K562 (cell line): Measurements from ENCODE around the gene LRRC25.
A peak's percentile ranks its signal among the peaks of the same experiment; 100 is the strongest.

ENCODE experiments used
- CBX2 ChIP-seq: fragments of 200-600 bp; sonication (generic); IDR thresholded peaks from one replicate; pipeline ENCODE4 v1.6.1; 2012; ENCODE audit warnings: mild to moderate bottlenecking, low read length, inconsistent platforms; ENCODE audit not compliant: insufficient read depth, poor library complexity, severe bottlenecking
- EP300 ChIP-seq: IDR thresholded peaks from 2 replicates; pipeline ENCODE4 v1.6.1; 2012; ENCODE audit warnings: low read length, improper control_type of control experiment
- JUND ChIP-seq, 2 experiments: IDR thresholded peaks; 2 replicates in 1 of 2; 3 replicates in 1 of 2; pipeline ENCODE4 v1.6.1; 2011; ENCODE audit warnings: borderline replicate concordance in 2 of 2, low read depth in 2 of 2, low read length in 2 of 2, improper control_type of control experiment in 1 of 2, missing biosample characterization in 1 of 2, missing genetic modification characterization in 1 of 2, missing genetic modification reagents in 1 of 2
- MYC ChIP-seq, 2 experiments: fragments of 250-450 bp in 1 of 2; sonication (Bioruptor Pico) in 1 of 2; IDR thresholded peaks; 2 replicates each; pipeline versions ENCODE4 v1.5.1 to v1.6.1; 2012 to 2021; ENCODE audit warnings: low read depth in 2 of 2, borderline replicate concordance in 1 of 2, improper control_type of control experiment in 1 of 2, low read length in 1 of 2, mild to moderate bottlenecking in 1 of 2, moderate library complexity in 1 of 2
- RAD21 ChIP-seq, 2 experiments: fragments of 250-450 bp in 1 of 2; fragments of 450-650 bp in 1 of 2; sonication (Bioruptor Pico) in 1 of 2; formaldehyde crosslinking in 1 of 2; IDR thresholded peaks in 1 of 2; conservative IDR thresholded peaks in 1 of 2; 2 replicates each; pipeline versions ENCODE4 v1.4.0 to v1.8.0; 2020 to 2022; ENCODE audit warnings: mild to moderate bottlenecking in 2 of 2, moderate library complexity in 1 of 2
- TCF7L2 ChIP-seq: fragments of 150-350 bp; IDR thresholded peaks from 2 replicates; pipeline ENCODE4 v1.6.1; 2016; ENCODE audit warnings: low read depth, mild to moderate bottlenecking, low read length, moderate library complexity
- TOE1 ChIP-seq, 2 experiments: fragments of 450-650 bp in 1 of 2; sonication (generic) in 1 of 2; formaldehyde crosslinking in 1 of 2; IDR thresholded peaks; 2 replicates each; pipeline versions ENCODE4 v1.7.1 to v1.8.0; 2016 to 2022; ENCODE audit warnings: borderline replicate concordance in 2 of 2, mild to moderate bottlenecking in 2 of 2, antibody characterized with exemption in 1 of 2, inconsistent platforms in 1 of 2, low read depth in 1 of 2, missing genetic modification reagents in 1 of 2, moderate library complexity in 1 of 2
- TF ChIP-seq, protein P1 (sequence below): conservative IDR thresholded peaks from 2 replicates; pipeline ENCODE4 v1.6.1; 2011; ENCODE audit warnings: low read depth, mild to moderate bottlenecking, low read length; ENCODE audit not compliant: control insufficient read depth
- TF ChIP-seq, protein P2 (sequence below), 3 experiments: IDR thresholded peaks in 2 of 3; conservative IDR thresholded peaks in 1 of 3; 2 replicates each; pipeline ENCODE4 v1.5.1; 2011 to 2012; ENCODE audit warnings: low read length in 3 of 3, mild to moderate bottlenecking in 3 of 3, control low read depth in 2 of 3, improper control_type of control experiment in 1 of 3, inconsistent platforms in 1 of 3, low read depth in 1 of 3, mixed read lengths in 1 of 3, moderate library complexity in 1 of 3; ENCODE audit not compliant: insufficient read depth in 2 of 3
- TF ChIP-seq, protein P3 (sequence below): fragments of 250-450 bp; sonication (Bioruptor Pico); IDR thresholded peaks from 2 replicates; pipeline ENCODE4 v1.4.0; 2020; ENCODE audit warnings: mild to moderate bottlenecking, moderate library complexity

DNA sequence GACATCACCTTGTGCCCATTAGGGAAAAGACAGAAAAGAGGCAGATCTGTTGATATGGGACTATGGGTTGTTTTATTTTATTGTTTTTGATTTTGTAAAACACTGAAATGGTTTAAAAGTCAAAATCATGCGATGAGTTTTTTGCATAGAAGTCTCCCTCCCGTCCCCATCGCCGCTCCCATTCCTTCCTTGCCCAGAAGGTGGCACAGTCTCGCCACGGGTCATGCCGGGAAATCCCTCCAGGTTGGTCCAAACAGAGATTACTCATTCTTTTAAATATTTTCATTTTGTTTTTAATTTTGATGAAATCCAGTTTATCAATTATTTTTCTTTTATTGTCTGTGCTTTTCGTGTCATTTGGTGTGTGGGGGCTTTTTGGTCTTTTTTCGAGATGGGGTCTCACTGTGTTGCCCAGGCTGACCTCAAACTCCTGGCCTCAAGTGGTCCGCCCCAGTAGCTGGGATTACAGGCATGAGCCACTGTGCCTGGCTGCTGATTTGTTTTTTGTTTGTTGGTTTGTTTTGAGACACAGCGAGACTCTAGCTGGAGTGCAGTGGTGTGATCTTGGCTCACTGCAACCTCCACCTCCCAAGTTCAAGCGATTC is 47.8 kb downstream of the LRRC25 start:
- TF ChIP-seq RAD21 (CRISPR knock-in tag; conservative IDR thresholded peaks at IDR 0.05 in 1 of 2, IDR thresholded peaks at IDR 0.05 in 1 of 2) (peak; percentile 89 to 91), MYC (IDR thresholded peaks at IDR 0.05; ENCODE audit: low read depth, low read length) (no peak), MYC (CRISPR knock-in tag; IDR thresholded peaks at IDR 0.05; ENCODE audit: borderline replicate concordance, low read depth) (no peak), EP300 (peak; percentile 13; the same call in 1 of the 2 replicates), JUND (IDR thresholded peaks at IDR 0.05; ENCODE audit: borderline replicate concordance, low read depth, low read length) (no peak), JUND (tag; IDR thresholded peaks at IDR 0.05; ENCODE audit: borderline replicate concordance, low read depth, low read length) (no peak), TCF7L2 (no peak), CBX2 (no peak), TOE1 (IDR thresholded peaks at IDR 0.05; ENCODE audit: borderline replicate concordance) (no peak), TOE1 (CRISPR knock-in tag; IDR thresholded peaks at IDR 0.05; ENCODE audit: borderline replicate concordance, low read depth) (no peak)
- TF ChIP-seq, protein P1, sequence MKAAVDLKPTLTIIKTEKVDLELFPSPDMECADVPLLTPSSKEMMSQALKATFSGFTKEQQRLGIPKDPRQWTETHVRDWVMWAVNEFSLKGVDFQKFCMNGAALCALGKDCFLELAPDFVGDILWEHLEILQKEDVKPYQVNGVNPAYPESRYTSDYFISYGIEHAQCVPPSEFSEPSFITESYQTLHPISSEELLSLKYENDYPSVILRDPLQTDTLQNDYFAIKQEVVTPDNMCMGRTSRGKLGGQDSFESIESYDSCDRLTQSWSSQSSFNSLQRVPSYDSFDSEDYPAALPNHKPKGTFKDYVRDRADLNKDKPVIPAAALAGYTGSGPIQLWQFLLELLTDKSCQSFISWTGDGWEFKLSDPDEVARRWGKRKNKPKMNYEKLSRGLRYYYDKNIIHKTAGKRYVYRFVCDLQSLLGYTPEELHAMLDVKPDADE, result no peak
- TF ChIP-seq, protein P2, sequence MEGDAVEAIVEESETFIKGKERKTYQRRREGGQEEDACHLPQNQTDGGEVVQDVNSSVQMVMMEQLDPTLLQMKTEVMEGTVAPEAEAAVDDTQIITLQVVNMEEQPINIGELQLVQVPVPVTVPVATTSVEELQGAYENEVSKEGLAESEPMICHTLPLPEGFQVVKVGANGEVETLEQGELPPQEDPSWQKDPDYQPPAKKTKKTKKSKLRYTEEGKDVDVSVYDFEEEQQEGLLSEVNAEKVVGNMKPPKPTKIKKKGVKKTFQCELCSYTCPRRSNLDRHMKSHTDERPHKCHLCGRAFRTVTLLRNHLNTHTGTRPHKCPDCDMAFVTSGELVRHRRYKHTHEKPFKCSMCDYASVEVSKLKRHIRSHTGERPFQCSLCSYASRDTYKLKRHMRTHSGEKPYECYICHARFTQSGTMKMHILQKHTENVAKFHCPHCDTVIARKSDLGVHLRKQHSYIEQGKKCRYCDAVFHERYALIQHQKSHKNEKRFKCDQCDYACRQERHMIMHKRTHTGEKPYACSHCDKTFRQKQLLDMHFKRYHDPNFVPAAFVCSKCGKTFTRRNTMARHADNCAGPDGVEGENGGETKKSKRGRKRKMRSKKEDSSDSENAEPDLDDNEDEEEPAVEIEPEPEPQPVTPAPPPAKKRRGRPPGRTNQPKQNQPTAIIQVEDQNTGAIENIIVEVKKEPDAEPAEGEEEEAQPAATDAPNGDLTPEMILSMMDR (IDR thresholded peaks at IDR 0.05 in 2 of 3, conservative IDR thresholded peaks at IDR 0.05 in 1 of 3; ENCODE audit: insufficient read depth in 2 of 3, low read depth in 1 of 3, low read length in 3 of 3), result peak; percentile 78 to 96 (median 86)
- TF ChIP-seq, protein P3, sequence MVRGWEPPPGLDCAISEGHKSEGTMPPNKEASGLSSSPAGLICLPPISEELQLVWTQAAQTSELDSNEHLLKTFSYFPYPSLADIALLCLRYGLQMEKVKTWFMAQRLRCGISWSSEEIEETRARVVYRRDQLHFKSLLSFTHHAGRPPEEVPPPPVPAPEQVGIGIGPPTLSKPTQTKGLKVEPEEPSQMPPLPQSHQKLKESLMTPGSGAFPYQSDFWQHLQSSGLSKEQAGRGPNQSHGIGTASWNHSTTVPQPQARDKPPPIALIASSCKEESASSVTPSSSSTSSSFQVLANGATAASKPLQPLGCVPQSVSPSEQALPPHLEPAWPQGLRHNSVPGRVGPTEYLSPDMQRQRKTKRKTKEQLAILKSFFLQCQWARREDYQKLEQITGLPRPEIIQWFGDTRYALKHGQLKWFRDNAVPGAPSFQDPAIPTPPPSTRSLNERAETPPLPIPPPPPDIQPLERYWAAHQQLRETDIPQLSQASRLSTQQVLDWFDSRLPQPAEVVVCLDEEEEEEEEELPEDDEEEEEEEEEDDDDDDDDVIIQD, result no peak
